ENCODE measurements around the gene DNASE1L1. TPM values are rescaled to one million over a fixed set of nuclear protein-coding genes. Genes with fewer than 3 reads are reported as not detected.

DNASE1L1 gene
- total RNA-seq, 1 donor from 2014 or later = 35.1 TPM

- peaks cover 68% of the 10 kb centered on the region for H3K79me2 ChIP-seq (ENCODE audit: insufficient read depth, low read length)
- H3K27me3 ChIP-seq (ENCODE audit: insufficient read depth, low read length) = no peaks in the 10 kb centered on the region
- peaks cover 23% of the 10 kb centered on the region for H4K20me1 ChIP-seq (ENCODE audit: insufficient read depth, low read length)
- H3K36me3 ChIP-seq (ENCODE audit: insufficient read depth, low read length) = peaks cover 4% of the 10 kb centered on the region
- no peak overlapping the region for H2AFZ ChIP-seq (ENCODE audit: low read depth, low read length)
- TF ChIP-seq EZH2 (IDR thresholded peaks at IDR 0.05; ENCODE audit: insufficient read depth, low read length) = no peak
- TF ChIP-seq CTCF (IDR thresholded peaks at IDR 0.05; ENCODE audit: insufficient read depth, low read depth, low read length) = peak; percentile 37
- H3K4me2 ChIP-seq (ENCODE audit: low read length) = peak overlapping the region; percentile 92
- DNase-seq (ENCODE audit: low read depth) = peak; percentile 67
- H3K4me1 ChIP-seq (ENCODE audit: insufficient read depth, low read length) = peaks cover 10% of the 10 kb centered on the region
- peak overlapping the region; percentile 85 for H3K9ac ChIP-seq (ENCODE audit: low read length)
- H3K4me3 ChIP-seq (ENCODE audit: insufficient read depth, low read depth, low read length) = peak overlapping the region; percentile 79
- H3K4me1 Mint-ChIP-seq (ENCODE audit: low read depth, unreplicated experiment) = peaks cover 3% of the 10 kb centered on the region
- H3K27me3 Mint-ChIP-seq (ENCODE audit: low read depth, unreplicated experiment) = no peaks in the 10 kb centered on the region
- peak; percentile 29 for FAIRE-seq
- H3K9me3 ChIP-seq (ENCODE audit: insufficient read depth, low read depth, low read length) = no peaks in the 10 kb centered on the region
- peak overlapping the region; percentile 20 for H3K27ac Mint-ChIP-seq (ENCODE audit: unreplicated experiment)
- H3K36me3 Mint-ChIP-seq (ENCODE audit: low read depth, unreplicated experiment) = peaks cover 6% of the 10 kb centered on the region
- peak overlapping the region; percentile 26 for H3K27ac ChIP-seq (ENCODE audit: low read depth, low read length)
- H3K4me3 Mint-ChIP-seq (ENCODE audit: unreplicated experiment) = peak overlapping the region; percentile 83
- H3K9me3 Mint-ChIP-seq (ENCODE audit: unreplicated experiment) = no peaks in the 10 kb centered on the region
These were observed 35.4 kb downstream of the DNASE1L1 start for GRCh38 chrX:154373340-154374306.

- Histone ChIP-seq H3K4me3 (ENCODE audit: insufficient read depth, low read depth, low read length) (peak overlapping the region; percentile 48), H3K4me2 (ENCODE audit: low read length) (peak overlapping the region; percentile 92), H3K27ac (ENCODE audit: low read depth, low read length) (no peak overlapping the region), H3K9me3 (ENCODE audit: insufficient read depth, low read depth, low read length) (no peaks in the 10 kb centered on the region), H3K4me1 (ENCODE audit: insufficient read depth, low read length) (peaks cover 12% of the 10 kb centered on the region), H3K79me2 (ENCODE audit: insufficient read depth, low read length) (peaks cover 78% of the 10 kb centered on the region), H2AFZ (ENCODE audit: low read depth, low read length) (no peak overlapping the region), H3K9ac (ENCODE audit: low read length) (peak overlapping the region; percentile 85), H3K27me3 (ENCODE audit: insufficient read depth, low read length) (no peaks in the 10 kb centered on the region), H3K36me3 (ENCODE audit: insufficient read depth, low read length) (peaks cover 4% of the 10 kb centered on the region), H4K20me1 (ENCODE audit: insufficient read depth, low read length) (peaks cover 33% of the 10 kb centered on the region)
- Mint-ChIP-seq H3K4me1 (ENCODE audit: low read depth, unreplicated experiment) (peaks cover 3% of the 10 kb centered on the region), H3K4me3 (ENCODE audit: unreplicated experiment) (peak overlapping the region; percentile 83), H3K27ac (ENCODE audit: unreplicated experiment) (peak overlapping the region; percentile 69), H3K27me3 (ENCODE audit: low read depth, unreplicated experiment) (no peaks in the 10 kb centered on the region), H3K36me3 (ENCODE audit: low read depth, unreplicated experiment) (peaks cover 6% of the 10 kb centered on the region), H3K9me3 (ENCODE audit: unreplicated experiment) (no peaks in the 10 kb centered on the region)
- no peak for FAIRE-seq
- TF ChIP-seq CTCF (IDR thresholded peaks at IDR 0.05; ENCODE audit: insufficient read depth, low read depth, low read length) (no peak), EZH2 (IDR thresholded peaks at IDR 0.05; ENCODE audit: insufficient read depth, low read length) (no peak)
- peak; percentile 51 for DNase-seq (ENCODE audit: low read depth)
These were observed 36.4 kb downstream of the DNASE1L1 start for GRCh38 chrX:154372612-154373022.
